GM23338 (cell line): ENCODE data around the gene UBE2QL1. TPM values are rescaled to one million over a fixed set of nuclear protein-coding genes. Genes with fewer than 3 reads are reported as not detected.

Experiments
- ATAC-seq: fragments of 200-7000 bp; cut with Tn5 transposase; 3 replicates; pipeline ENCODE4 v1.9.1; 2020
- DNase-seq: peaks from one replicate; pipeline ENCODE4 v3.0.0-alpha.2; 2015; ENCODE audit warnings: low spot score
- H2AFZ ChIP-seq: fragments of 200-600 bp; sonication (generic); 2 replicates; pipeline ENCODE4 v1.8.0; 2016; ENCODE audit warnings: antibody characterized with exemption, mild to moderate bottlenecking, moderate library complexity
- H3F3A ChIP-seq: fragments of 200-600 bp; sonication (generic); replicated peaks from 2 replicates; pipeline ENCODE4 v1.8.0; 2017; ENCODE audit warnings: antibody characterized with exemption, mixed run types, low read depth
- H3K27ac ChIP-seq: fragments of 200-600 bp; sonication (generic); 2 replicates; pipeline ENCODE4 v1.6.1; 2016; ENCODE audit warnings: low read depth
- H3K27me3 ChIP-seq: fragments of 200-600 bp; sonication (generic); 2 replicates; pipeline ENCODE4 v1.8.0; 2016; ENCODE audit warnings: mild to moderate bottlenecking, mixed run types, moderate library complexity; ENCODE audit not compliant: insufficient read depth
- H3K36me3 ChIP-seq: fragments of 200-600 bp; sonication (generic); 2 replicates; pipeline ENCODE4 v1.8.0; 2016; ENCODE audit warnings: mild to moderate bottlenecking; ENCODE audit not compliant: insufficient read depth
- H3K4me1 ChIP-seq: fragments of 200-600 bp; sonication (generic); 2 replicates; pipeline ENCODE4 v1.8.0; 2016; ENCODE audit warnings: mild to moderate bottlenecking, moderate library complexity; ENCODE audit not compliant: insufficient read depth
- H3K4me2 ChIP-seq: fragments of 200-600 bp; sonication (generic); 2 replicates; pipeline ENCODE4 v1.7.1; 2017; ENCODE audit warnings: mixed run types
- H3K4me3 ChIP-seq: fragments of 200-600 bp; sonication (generic); 2 replicates; pipeline ENCODE4 v1.6.1; 2016; ENCODE audit warnings: mixed run types
- H3K79me2 ChIP-seq: fragments of 200-600 bp; sonication (generic); replicated peaks from 2 replicates; pipeline ENCODE4 v1.8.0; 2017; ENCODE audit warnings: mild to moderate bottlenecking; ENCODE audit not compliant: insufficient read depth
- H3K9me2 ChIP-seq: fragments of 200-600 bp; sonication (generic); 2 replicates; pipeline ENCODE4 v1.8.0; 2017; ENCODE audit not compliant: insufficient read depth
- H4K20me1 ChIP-seq: fragments of 200-600 bp; sonication (generic); replicated peaks from 2 replicates; pipeline ENCODE4 v1.8.0; 2017; ENCODE audit warnings: mild to moderate bottlenecking; ENCODE audit not compliant: insufficient read depth
- H3K27ac Mint-ChIP-seq: 2 replicates; pipeline ENCODE4 v1.8.0; 2020; ENCODE audit warnings: inconsistent platforms, mild to moderate bottlenecking, moderate library complexity, mixed read lengths
- H3K27me3 Mint-ChIP-seq: 3 replicates; pipeline ENCODE4 v1.8.0; 2022; ENCODE audit warnings: low read depth, mild to moderate bottlenecking, moderate library complexity, mixed read lengths, inconsistent platforms; ENCODE audit not compliant: insufficient read depth, poor library complexity
- H3K36me3 Mint-ChIP-seq: 3 replicates; pipeline ENCODE4 v1.8.0; 2021; ENCODE audit warnings: low read depth, mild to moderate bottlenecking, inconsistent platforms, moderate library complexity, mixed read lengths
- H3K4me1 Mint-ChIP-seq: 3 replicates; pipeline ENCODE4 v1.8.0; 2020; ENCODE audit warnings: mild to moderate bottlenecking, inconsistent platforms, mixed read lengths
- H3K4me3 Mint-ChIP-seq: 3 replicates; pipeline ENCODE4 v1.8.0; 2021; ENCODE audit warnings: moderate library complexity, mild to moderate bottlenecking, inconsistent platforms, mixed read lengths
- H3K9me3 Mint-ChIP-seq: 3 replicates; pipeline ENCODE4 v1.8.0; 2020; ENCODE audit warnings: moderate library complexity, mild to moderate bottlenecking, inconsistent platforms, mixed read lengths
- ZNF462 ChIP-seq: fragments of 250-450 bp; sonication (Bioruptor Pico); IDR thresholded peaks from 2 replicates; pipeline ENCODE4 v1.5.0; 2020; ENCODE audit warnings: mild to moderate bottlenecking, moderate library complexity
- polyA plus RNA-seq: library from polyadenylated mRNA; unstranded; fragments of >200 nt; fragmentation: Nextera tagmentation; extraction: Ambion mirVana; gene quantifications from 2 replicates; pipeline ENCODE4 v1.2.1, GENCODE V29; 2016
- total RNA-seq: library from RNA; depleted of rRNA; stranded (reverse); fragments of >200 nt; shearing (Covaris generic); gene quantifications from 2 replicates; pipeline ENCODE4 v1.2.3, GENCODE V29; 2014

Gene UBE2QL1
- total and polyA plus RNA-seq, 2 experiments from 2014 or later, result 0.40 to 0.83 TPM

- TF ChIP-seq ZNF462 (CRISPR knock-in tag), result no peak
These were observed 71.5 kb downstream of the UBE2QL1 start (continued) for GRCh38 chr5:6520201-6520600.

- TF ChIP-seq ZNF462 (CRISPR knock-in tag), result no peak
- no peaks in the 10 kb centered on the region for H4K20me1 ChIP-seq
- no peak overlapping the region for H3K27ac Mint-ChIP-seq
- H3K79me2 ChIP-seq, result no peaks in the 10 kb centered on the region
- peaks cover 15% of the 10 kb centered on the region for H3K27me3 Mint-ChIP-seq
- no peak overlapping the region for H2AFZ ChIP-seq
- H3K9me3 Mint-ChIP-seq, result no peaks in the 10 kb centered on the region
- H3K36me3 ChIP-seq, result no peaks in the 10 kb centered on the region
- H3K36me3 Mint-ChIP-seq, result no peaks in the 10 kb centered on the region
- H3K9me2 ChIP-seq, result 0 out of 2 replicates have a peak, but pooled peaks cover 4% of the 10 kb centered on the region
- H3K4me2 ChIP-seq, result no peak overlapping the region
- no peaks in the 10 kb centered on the region for H3F3A ChIP-seq
- no peak overlapping the region for H3K27ac ChIP-seq
- H3K4me1 Mint-ChIP-seq, result peaks cover 3% of the 10 kb centered on the region
- H3K4me1 ChIP-seq, result no peaks in the 10 kb centered on the region
- DNase-seq (no peak), ATAC-seq (no peak)
- no peak overlapping the region for H3K4me3 Mint-ChIP-seq
- H3K4me3 ChIP-seq, result no peak overlapping the region
- H3K27me3 ChIP-seq, result no peaks in the 10 kb centered on the region
These were observed 73.7 kb downstream of the UBE2QL1 start for GRCh38 chr5:6522331-6522730.
